Measurements from ENCODE around the gene NEMP2.

Gene NEMP2

DNA sequence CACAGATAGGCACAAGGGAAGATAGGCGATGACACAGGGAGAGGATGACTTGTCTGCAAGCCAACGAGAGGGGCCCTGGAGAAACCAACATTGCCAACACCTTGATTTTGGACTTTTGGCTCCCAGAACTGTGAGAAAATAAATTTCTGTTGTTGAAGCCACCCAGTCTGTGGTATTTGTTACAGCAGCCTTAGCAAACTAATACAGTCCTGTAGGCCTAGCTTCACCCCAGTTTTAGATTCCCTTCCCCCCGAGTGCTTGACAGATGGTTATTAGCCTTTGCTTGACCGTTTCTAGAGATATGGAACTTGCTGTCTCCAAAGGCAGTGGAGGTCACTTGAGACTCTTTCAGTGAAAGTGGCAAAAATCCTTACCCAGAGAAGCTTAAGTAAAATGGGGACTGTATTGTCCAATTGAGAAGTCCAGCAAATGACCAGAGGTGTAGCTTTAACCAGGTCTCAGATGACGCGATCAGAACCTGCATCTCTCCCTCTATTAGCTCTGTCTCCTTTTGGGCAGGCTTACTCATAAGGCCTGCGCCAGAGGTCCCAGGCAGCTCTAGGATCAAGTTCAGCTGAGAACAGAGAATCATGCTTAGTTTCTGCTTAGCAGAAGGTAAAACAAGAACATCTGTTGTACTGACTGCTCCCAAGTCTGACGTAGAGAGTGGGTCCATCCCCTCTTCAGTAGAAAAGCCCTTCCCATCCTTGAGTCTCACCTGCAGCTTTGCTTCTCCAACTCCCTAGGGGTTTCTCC, 76.0 kb downstream of the NEMP2 start:
- Histone ChIP-seq H3K14ac (ENCODE audit: low read length) (no peak overlapping the region), H3K27me3 (ENCODE audit: insufficient read depth, low read length) (no peaks in the 10 kb centered on the region), H4K12ac (ENCODE audit: low read depth, low read length) (no peak overlapping the region), H3K79me2 (ENCODE audit: control insufficient read depth, insufficient read depth, low read length, poor library complexity) (no peaks in the 10 kb centered on the region), H3K9ac (ENCODE audit: low read length) (no peak overlapping the region), H3K9me3 (ENCODE audit: insufficient read depth, low read depth, low read length) (no peaks in the 10 kb centered on the region), H2BK12ac (ENCODE audit: low read length) (no peak overlapping the region), H3K4me3 (ENCODE audit: low read depth, low read length) (no peak overlapping the region), H3K4ac (ENCODE audit: low read depth, low read length) (no peak overlapping the region), H3K4me2 (ENCODE audit: low read length) (no peak overlapping the region), H3K18ac (ENCODE audit: low read length) (no peak overlapping the region), H2BK5ac (ENCODE audit: low read depth, low read length, poor library complexity) (no peak overlapping the region), H2AK5ac (ENCODE audit: low read length) (no peak overlapping the region), H3K27ac (ENCODE audit: low read depth, low read length) (no peak overlapping the region), H3K4me1 (ENCODE audit: control insufficient read depth in 1 of 2, insufficient read depth in 2 of 2, low read length in 2 of 2) (no peaks in the 10 kb centered on the region), H3K79me1 (ENCODE audit: low read length) (no peaks in the 10 kb centered on the region), H3K23ac (ENCODE audit: low read length) (no peak overlapping the region), H4K8ac (ENCODE audit: low read depth, low read length) (no peak overlapping the region), H2AFZ (ENCODE audit: insufficient read depth, low read length, poor library complexity) (no peak overlapping the region), H2BK120ac (ENCODE audit: insufficient read depth, low read length, poor library complexity) (no peak overlapping the region), H3K36me3 (ENCODE audit: control insufficient read depth in 1 of 2, insufficient read depth in 2 of 2, low read length in 2 of 2) (no peaks in the 10 kb centered on the region), H4K91ac (ENCODE audit: low read depth, low read length) (no peak overlapping the region)
- DNase-seq: no peak
- no CpG with 5 or more reads among the region's 8 CpGs for WGBS (ENCODE audit: extremely low coverage, insufficient coverage, insufficient read length)

DNA sequence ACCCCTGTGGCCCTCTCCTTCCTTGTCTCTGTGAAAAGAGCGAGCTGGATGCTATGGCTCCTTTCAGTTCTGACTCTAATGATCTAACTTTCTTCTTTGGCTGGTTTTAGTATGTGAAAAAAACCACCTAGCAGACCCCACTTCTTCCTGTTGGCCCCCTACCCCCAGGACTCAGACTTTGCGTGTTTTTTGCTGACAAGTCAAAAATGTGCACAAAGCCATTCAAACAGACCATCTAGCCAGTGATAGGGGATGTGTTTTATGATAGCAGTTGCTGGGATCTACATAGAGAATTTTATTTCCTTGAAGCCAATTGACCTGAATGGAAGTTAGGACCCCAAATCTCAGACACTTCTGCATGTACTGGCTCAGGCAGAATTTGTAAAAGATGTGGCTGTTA, 77.3 kb downstream of the NEMP2 start:
- Histone ChIP-seq H3K4me1 (ENCODE audit: control insufficient read depth in 1 of 2, insufficient read depth in 2 of 2, low read length in 2 of 2) (no peaks in the 10 kb centered on the region), H3K79me2 (ENCODE audit: control insufficient read depth, insufficient read depth, low read length, poor library complexity) (no peaks in the 10 kb centered on the region)
- no CpG with 5 or more reads among the region's 2 CpGs for WGBS (ENCODE audit: extremely low coverage, insufficient coverage, insufficient read length)

DNA sequence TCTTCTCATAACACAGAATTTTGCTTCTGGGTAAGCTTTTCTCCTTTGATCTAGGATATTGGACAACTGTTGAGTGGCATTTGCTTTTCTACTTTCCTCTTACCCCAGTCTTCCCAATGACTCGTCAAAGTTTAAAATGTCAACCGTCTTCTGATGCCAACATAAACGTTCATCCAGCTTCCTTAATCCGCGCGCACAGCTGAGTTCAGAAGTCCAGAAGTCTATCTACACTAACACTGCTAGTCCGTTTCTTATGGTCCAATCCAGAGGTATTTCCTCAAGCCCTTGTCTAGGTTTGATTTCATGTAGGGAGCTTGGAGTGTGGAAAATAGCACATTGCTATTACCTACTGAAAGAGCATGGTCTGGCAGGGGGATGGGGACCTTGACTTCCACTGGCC, 77.7 kb downstream of the NEMP2 start:
- no peak overlapping the region for H3K4me3 ChIP-seq (ENCODE audit: low read depth, low read length)
- no peak overlapping the region for H3K4ac ChIP-seq (ENCODE audit: low read depth, low read length)
- H3K36me3 ChIP-seq (ENCODE audit: control insufficient read depth in 1 of 2, insufficient read depth in 2 of 2, low read length in 2 of 2): no peaks in the 10 kb centered on the region
- no peak overlapping the region for H4K91ac ChIP-seq (ENCODE audit: low read depth, low read length)
- H3K27me3 ChIP-seq (ENCODE audit: insufficient read depth, low read length): no peaks in the 10 kb centered on the region
- no peak overlapping the region for H2BK5ac ChIP-seq (ENCODE audit: low read depth, low read length, poor library complexity)
- no peak overlapping the region for H4K12ac ChIP-seq (ENCODE audit: low read depth, low read length)
- H3K9me3 ChIP-seq (ENCODE audit: insufficient read depth, low read depth, low read length): no peaks in the 10 kb centered on the region
- no peak overlapping the region for H3K14ac ChIP-seq (ENCODE audit: low read length)
- H2BK12ac ChIP-seq (ENCODE audit: low read length): no peak overlapping the region
- H3K79me1 ChIP-seq (ENCODE audit: low read length): no peaks in the 10 kb centered on the region
- H3K27ac ChIP-seq (ENCODE audit: low read depth, low read length): no peak overlapping the region
- no peaks in the 10 kb centered on the region for H3K4me1 ChIP-seq (ENCODE audit: control insufficient read depth in 1 of 2, insufficient read depth in 2 of 2, low read length in 2 of 2)
- no peak overlapping the region for H3K23ac ChIP-seq (ENCODE audit: low read length)
- DNase-seq: no peak
- H4K8ac ChIP-seq (ENCODE audit: low read depth, low read length): no peak overlapping the region
- H2BK120ac ChIP-seq (ENCODE audit: insufficient read depth, low read length, poor library complexity): no peak overlapping the region
- H2AK5ac ChIP-seq (ENCODE audit: low read length): no peak overlapping the region
- no peak overlapping the region for H3K4me2 ChIP-seq (ENCODE audit: low read length)
- H3K18ac ChIP-seq (ENCODE audit: low read length): no peak overlapping the region
- no peak overlapping the region for H2AFZ ChIP-seq (ENCODE audit: insufficient read depth, low read length, poor library complexity)
- H3K9ac ChIP-seq (ENCODE audit: low read length): no peak overlapping the region
- H3K79me2 ChIP-seq (ENCODE audit: control insufficient read depth, insufficient read depth, low read length, poor library complexity): no peaks in the 10 kb centered on the region
- no CpG with 5 or more reads among the region's 7 CpGs for WGBS (ENCODE audit: extremely low coverage, insufficient coverage, insufficient read length)

More for the DNA sequence above, 77.3 kb downstream of the NEMP2 start:
- no peak overlapping the region for H3K14ac ChIP-seq (ENCODE audit: low read length)
- no peaks in the 10 kb centered on the region for H3K9me3 ChIP-seq (ENCODE audit: insufficient read depth, low read depth, low read length)
- no peak overlapping the region for H4K91ac ChIP-seq (ENCODE audit: low read depth, low read length)
- H3K36me3 ChIP-seq (ENCODE audit: control insufficient read depth in 1 of 2, insufficient read depth in 2 of 2, low read length in 2 of 2): no peaks in the 10 kb centered on the region
- H2BK120ac ChIP-seq (ENCODE audit: insufficient read depth, low read length, poor library complexity): no peak overlapping the region
- no peaks in the 10 kb centered on the region for H3K79me1 ChIP-seq (ENCODE audit: low read length)
- H4K12ac ChIP-seq (ENCODE audit: low read depth, low read length): no peak overlapping the region
- H2AK5ac ChIP-seq (ENCODE audit: low read length): no peak overlapping the region
- H2AFZ ChIP-seq (ENCODE audit: insufficient read depth, low read length, poor library complexity): no peak overlapping the region
- no peak overlapping the region for H2BK5ac ChIP-seq (ENCODE audit: low read depth, low read length, poor library complexity)
- no peak overlapping the region for H3K4me3 ChIP-seq (ENCODE audit: low read depth, low read length)
- no peak for DNase-seq
- H3K4ac ChIP-seq (ENCODE audit: low read depth, low read length): no peak overlapping the region
- H3K27ac ChIP-seq (ENCODE audit: low read depth, low read length): no peak overlapping the region
- no peak overlapping the region for H4K8ac ChIP-seq (ENCODE audit: low read depth, low read length)
- H3K27me3 ChIP-seq (ENCODE audit: insufficient read depth, low read length): no peaks in the 10 kb centered on the region
- no peak overlapping the region for H3K23ac ChIP-seq (ENCODE audit: low read length)
- no peak overlapping the region for H3K4me2 ChIP-seq (ENCODE audit: low read length)
- H3K18ac ChIP-seq (ENCODE audit: low read length): no peak overlapping the region
- H2BK12ac ChIP-seq (ENCODE audit: low read length): no peak overlapping the region
- H3K9ac ChIP-seq (ENCODE audit: low read length): no peak overlapping the region

GRCh38 chr2:190455358-190456095, 79.0 kb downstream of the NEMP2 start:
- Histone ChIP-seq H3K27me3 (ENCODE audit: insufficient read depth, low read length) (no peaks in the 10 kb centered on the region), H3K18ac (ENCODE audit: low read length) (no peak overlapping the region)
- DNase-seq: no peak

More at GRCh38 chr2:190455358-190456095, 79.0 kb downstream of the NEMP2 start:
- H3K36me3 ChIP-seq (ENCODE audit: control insufficient read depth in 1 of 2, insufficient read depth in 2 of 2, low read length in 2 of 2): no peaks in the 10 kb centered on the region
- no peak overlapping the region for H2AK5ac ChIP-seq (ENCODE audit: low read length)
- no peak overlapping the region for H2BK120ac ChIP-seq (ENCODE audit: insufficient read depth, low read length, poor library complexity)
- no peak overlapping the region for H4K8ac ChIP-seq (ENCODE audit: low read depth, low read length)
- no CpG with 5 or more reads among the region's 7 CpGs for WGBS (ENCODE audit: extremely low coverage, insufficient coverage, insufficient read length)
- no peak overlapping the region for H4K91ac ChIP-seq (ENCODE audit: low read depth, low read length)
- no peak overlapping the region for H2BK5ac ChIP-seq (ENCODE audit: low read depth, low read length, poor library complexity)
- H3K27ac ChIP-seq (ENCODE audit: low read depth, low read length): no peak overlapping the region
- no peak overlapping the region for H3K4me2 ChIP-seq (ENCODE audit: low read length)
- no peak overlapping the region for H3K14ac ChIP-seq (ENCODE audit: low read length)
- no peaks in the 10 kb centered on the region for H3K9me3 ChIP-seq (ENCODE audit: insufficient read depth, low read depth, low read length)
- no peaks in the 10 kb centered on the region for H3K4me1 ChIP-seq (ENCODE audit: control insufficient read depth in 1 of 2, insufficient read depth in 2 of 2, low read length in 2 of 2)
- no peak overlapping the region for H4K12ac ChIP-seq (ENCODE audit: low read depth, low read length)
- H3K4ac ChIP-seq (ENCODE audit: low read depth, low read length): no peak overlapping the region
- no peaks in the 10 kb centered on the region for H3K79me2 ChIP-seq (ENCODE audit: control insufficient read depth, insufficient read depth, low read length, poor library complexity)
- H2AFZ ChIP-seq (ENCODE audit: insufficient read depth, low read length, poor library complexity): no peak overlapping the region
- no peak overlapping the region for H3K4me3 ChIP-seq (ENCODE audit: low read depth, low read length)
- H3K79me1 ChIP-seq (ENCODE audit: low read length): no peaks in the 10 kb centered on the region
- H3K9ac ChIP-seq (ENCODE audit: low read length): no peak overlapping the region
- no peak overlapping the region for H2BK12ac ChIP-seq (ENCODE audit: low read length)
- no peak overlapping the region for H3K23ac ChIP-seq (ENCODE audit: low read length)
